Measurements from ENCODE around the gene SLC35F1. TPM values are rescaled to one million over a fixed set of nuclear protein-coding genes. Genes with fewer than 3 reads are reported as not detected.

Gene SLC35F1
- total RNA-seq, 6 experiments from 2014 or later = 0.12 TPM; not detected in 5

- WGBS (ENCODE audit: insufficient coverage, low coverage, low lambda C conversion rate, missing lambda C conversion rate) = 47% methylated on average over 4 of the region's 4 CpGs
- Histone ChIP-seq H3K36me3 (no peaks in the 10 kb centered on the region), H3K27me3 (no peaks in the 10 kb centered on the region), H3K4me1 (no peaks in the 10 kb centered on the region), H3K4me3 (no peak overlapping the region), H3K9me3 (no peaks in the 10 kb centered on the region), H3K27ac (no peak overlapping the region)
- TF ChIP-seq CTCF (IDR thresholded peaks at IDR 0.05) = no peak
- TF ChIP-seq POLR2A (IDR thresholded peaks at IDR 0.05) = no peak
- DNase-seq (no peak), ATAC-seq (no peak)
- intact Hi-C loops (cut with DNase I) = no loop called here
Observed at GRCh38 chr6:117933471-117933870, 26.4 kb downstream of the SLC35F1 start.

- Histone ChIP-seq H3K4me3 (no peak overlapping the region), H3K27ac (no peak overlapping the region), H3K36me3 (no peaks in the 10 kb centered on the region), H3K9me3 (no peaks in the 10 kb centered on the region), H3K27me3 (no peaks in the 10 kb centered on the region), H3K4me1 (no peaks in the 10 kb centered on the region)
- ATAC-seq = no peak
- intact Hi-C loops (cut with DNase I) = no loop called here
- no peak for TF ChIP-seq POLR2A (IDR thresholded peaks at IDR 0.05)
- no peak for TF ChIP-seq CTCF (IDR thresholded peaks at IDR 0.05)
- 64% methylated on average over 4 of the region's 5 CpGs for WGBS (ENCODE audit: insufficient coverage, low coverage, low lambda C conversion rate, missing lambda C conversion rate)
- DNase-seq = no peak
Observed at GRCh38 chr6:117938311-117938995, 31.4 kb downstream of the SLC35F1 start.

GRCh38 chr6:117947234-117947633 is 40.2 kb downstream of the SLC35F1 start:
- no peaks in the 10 kb centered on the region for H3K27me3 ChIP-seq
- TF ChIP-seq POLR2A (IDR thresholded peaks at IDR 0.05) (no peak), CTCF (IDR thresholded peaks at IDR 0.05) (no peak)
- H3K9me3 ChIP-seq = no peaks in the 10 kb centered on the region
- 60% methylated on average over 1 of the region's 1 CpG for WGBS (ENCODE audit: insufficient coverage, low coverage, low lambda C conversion rate, missing lambda C conversion rate)
- no peaks in the 10 kb centered on the region for H3K36me3 ChIP-seq
- H3K4me1 ChIP-seq = no peaks in the 10 kb centered on the region
- ATAC-seq (no peak), DNase-seq (no peak)
- no peak overlapping the region for H3K27ac ChIP-seq
- intact Hi-C loops (cut with DNase I) = no loop called here
- H3K4me3 ChIP-seq = no peak overlapping the region

GRCh38 chr6:117951783-117952182 is 44.7 kb downstream of the SLC35F1 start:
- DNase-seq (no peak), ATAC-seq (no peak)
- Histone ChIP-seq H3K27ac (no peak overlapping the region), H3K9me3 (no peaks in the 10 kb centered on the region), H3K27me3 (no peaks in the 10 kb centered on the region), H3K36me3 (no peaks in the 10 kb centered on the region), H3K4me1 (no peaks in the 10 kb centered on the region), H3K4me3 (no peak overlapping the region)
- intact Hi-C loops (cut with DNase I) = no loop called here
- 10% methylated on average over 3 of the region's 3 CpGs for WGBS (ENCODE audit: insufficient coverage, low coverage, low lambda C conversion rate, missing lambda C conversion rate)
- TF ChIP-seq CTCF (IDR thresholded peaks at IDR 0.05) (no peak), POLR2A (IDR thresholded peaks at IDR 0.05) (no peak)
